CD4-positive, alpha-beta memory T cell (primary cell): ENCODE measurements around the gene FNBP1L. TPM values are rescaled to one million over a fixed set of nuclear protein-coding genes. Genes with fewer than 3 reads are reported as not detected.

ENCODE experiments used
- CTCF ChIA-PET: fragments of 350-600 bp; sonication (Branson Sonifier 250); formaldehyde crosslinking; loops from one replicate; lab custom pipeline; 2021; ENCODE audit warnings: inconsistent platforms; ENCODE audit not compliant: partially characterized antibody; lab: Charles Lee
- POLR2A ChIA-PET: fragments of 350-600 bp; sonication (Branson Sonifier 250); formaldehyde crosslinking; loops from one replicate; lab custom pipeline; 2021; ENCODE audit not compliant: partially characterized antibody; lab: Charles Lee
- DNase-seq, 5 donors: peaks; one replicate each; pipeline versions ENCODE4 v3.0.0 to v3.0.0-alpha.2; 2020 to 2022; ENCODE audit warnings: mixed read lengths in 1 of 5
- H3K27ac ChIP-seq: one replicate; pipeline ENCODE4 v1.7.0; 2013; ENCODE audit warnings: low read depth, low read length
- H3K27me3 ChIP-seq: 2 replicates; pipeline ENCODE4 v1.7.0; 2013; ENCODE audit warnings: mild to moderate bottlenecking, low read length, moderate library complexity; ENCODE audit not compliant: insufficient read depth
- H3K36me3 ChIP-seq: 2 replicates; pipeline ENCODE4 v1.7.0; 2013; ENCODE audit warnings: mild to moderate bottlenecking, low read length, moderate library complexity; ENCODE audit not compliant: insufficient read depth
- H3K4me1 ChIP-seq: 2 replicates; pipeline ENCODE4 v1.7.0; 2013; ENCODE audit warnings: mild to moderate bottlenecking, low read length, moderate library complexity; ENCODE audit not compliant: insufficient read depth
- H3K4me3 ChIP-seq, 2 donors: one replicate each; pipeline ENCODE4 v1.7.0; 2013; ENCODE audit warnings: low read length in 2 of 2, mild to moderate bottlenecking in 1 of 2
- H3K9me3 ChIP-seq, 2 donors: one replicate each; pipeline ENCODE4 v1.7.0; 2013; ENCODE audit warnings: low read length in 2 of 2, control low read depth in 1 of 2; ENCODE audit not compliant: control insufficient read depth in 1 of 2
- H3K27ac Mint-ChIP-seq, 7 donors: one replicate each; pipeline ENCODE4 v1.8.0; 2020 to 2021; ENCODE audit warnings: mixed read lengths in 7 of 7, mild to moderate bottlenecking in 6 of 7, inconsistent platforms in 3 of 7, moderate library complexity in 3 of 7
- H3K27me3 Mint-ChIP-seq, 2 donors: one replicate each; pipeline ENCODE4 v1.8.0; 2020 to 2021; ENCODE audit warnings: mixed read lengths in 2 of 2
- H3K36me3 Mint-ChIP-seq, 2 donors: one replicate each; pipeline ENCODE4 v1.8.0; 2020 to 2021; ENCODE audit warnings: mixed read lengths in 2 of 2, inconsistent platforms in 1 of 2, mild to moderate bottlenecking in 1 of 2
- H3K4me1 Mint-ChIP-seq, 4 donors: one replicate each; pipeline ENCODE4 v1.8.0; 2020 to 2021; ENCODE audit warnings: mixed read lengths in 4 of 4, mild to moderate bottlenecking in 1 of 4
- H3K4me3 Mint-ChIP-seq, 8 donors: one replicate each; pipeline ENCODE4 v1.8.0; 2020 to 2021; ENCODE audit warnings: mixed read lengths in 8 of 8, mild to moderate bottlenecking in 7 of 8, moderate library complexity in 6 of 8, inconsistent platforms in 3 of 8
- H3K9me3 Mint-ChIP-seq, 8 donors: one replicate each; pipeline ENCODE4 v1.8.0; 2020 to 2021; ENCODE audit warnings: mixed read lengths in 8 of 8, mild to moderate bottlenecking in 5 of 8, inconsistent platforms in 3 of 8, moderate library complexity in 1 of 8
- intact Hi-C: fragments of 100-400 bp; cut with micrococcal nuclease; formaldehyde crosslinking; loops from one replicate; pipeline ENCODE4 v1.15.1; 2023
- polyA plus RNA-seq, 2 donors: library from polyadenylated mRNA; unstranded; fragments of 300-500 nt; fragmentation: Illumina TruSeq; gene quantifications; one replicate each; pipeline ENCODE4 v1.2.3, GENCODE V29; 2021
- total RNA-seq, 2 experiments: library from RNA; stranded (reverse); gene quantifications; one replicate each; pipeline ENCODE4 v1.2.3, GENCODE V29; 2021

The FNBP1L gene
- total and polyA plus RNA-seq, 4 experiments from 2014 or later: 0.53 to 2.2 (median 1.6) TPM

- H3K27me3 ChIP-seq: no peaks in the 10 kb centered on the region
- Mint-ChIP-seq H3K36me3 (no peaks in the 10 kb centered on the region), H3K4me1 (peaks cover 0 to 5% (median 2%) of the 10 kb centered on the region in 4 donors), H3K4me3 (no peak overlapping the region), H3K27me3 (peaks cover 2 to 7% of the 10 kb centered on the region in 2 donors), H3K9me3 (no peaks in the 10 kb centered on the region), H3K27ac (no peak overlapping the region)
- H3K4me3 ChIP-seq: no peak overlapping the region
- intact Hi-C loops: loop anchor here (10.0 kb wide), 1 partner anchor 599 kb away; no protein-coding TSS in a partner anchor
- H3K9me3 ChIP-seq: no peaks in the 10 kb centered on the region
- POLR2A ChIA-PET: no interaction called here
- CTCF ChIA-PET: interaction anchor here (2.5 to 2.8 kb wide), 3 partner anchors 9 to 194 kb away, joined by 10 to 14 read pairs (median 12); no protein-coding TSS in a partner anchor
- no peak overlapping the region for H3K27ac ChIP-seq
- no peak for DNase-seq
- H3K36me3 ChIP-seq: no peaks in the 10 kb centered on the region
- H3K4me1 ChIP-seq: no peaks in the 10 kb centered on the region
Observed at GRCh38 chr1:93435443-93435842, 12.5 kb upstream of the FNBP1L start.

- Histone ChIP-seq H3K36me3 (no peaks in the 10 kb centered on the region), H3K27me3 (no peaks in the 10 kb centered on the region), H3K27ac (no peak overlapping the region), H3K4me1 (no peaks in the 10 kb centered on the region), H3K9me3 (no peaks in the 10 kb centered on the region), H3K4me3 (no peak overlapping the region)
- Mint-ChIP-seq H3K36me3 (no peaks in the 10 kb centered on the region), H3K9me3 (no peaks in the 10 kb centered on the region), H3K27me3 (peaks cover 2 to 7% of the 10 kb centered on the region in 2 donors), H3K27ac (no peak overlapping the region), H3K4me3 (no peak overlapping the region), H3K4me1 (peaks cover 0 to 5% (median 2%) of the 10 kb centered on the region in 4 donors)
- DNase-seq: no peak
- intact Hi-C loops: loop anchor here (10.0 kb wide), 1 partner anchor 598 kb away; no protein-coding TSS in a partner anchor
- ChIA-PET CTCF (interaction anchor here (1.2 to 2.8 kb wide), 7 partner anchors 9 to 412 kb away, joined by 4 to 14 read pairs (median 8); no protein-coding TSS in a partner anchor), POLR2A (no interaction called here)
Observed at GRCh38 chr1:93436496-93436895, 11.4 kb upstream of the FNBP1L start.

- Mint-ChIP-seq H3K36me3 (no peaks in the 10 kb centered on the region), H3K9me3 (no peaks in the 10 kb centered on the region)
Observed at GRCh38 chr1:93437976-93438605, 9.8 kb upstream of the FNBP1L start.

GRCh38 chr1:93438716-93439115, 9.2 kb upstream of the FNBP1L start:
- no peak overlapping the region for H3K4me3 ChIP-seq
- H3K4me1 Mint-ChIP-seq: peaks cover 0 to 7% (median 3%) of the 10 kb centered on the region in 4 donors
- H3K36me3 ChIP-seq: no peaks in the 10 kb centered on the region
- intact Hi-C loops: loop anchor here (1.0 to 10.0 kb wide), 7 partner anchors 134 to 596 kb away; partner anchors contain the start of gene GCLM
- no peak overlapping the region for H3K27ac Mint-ChIP-seq
- POLR2A ChIA-PET: no interaction called here
- H3K27ac ChIP-seq: no peak overlapping the region
- no peaks in the 10 kb centered on the region for H3K9me3 Mint-ChIP-seq
- no peaks in the 10 kb centered on the region for H3K9me3 ChIP-seq
- no peaks in the 10 kb centered on the region for H3K36me3 Mint-ChIP-seq
- peaks cover 4 to 7% of the 10 kb centered on the region in 2 donors for H3K27me3 Mint-ChIP-seq
- no peak overlapping the region for H3K4me3 Mint-ChIP-seq
- H3K27me3 ChIP-seq: no peaks in the 10 kb centered on the region
- H3K4me1 ChIP-seq: no peaks in the 10 kb centered on the region
- CTCF ChIA-PET: interaction anchor here (1.0 kb wide), 1 partner anchor 406 kb away, joined by 3 read pairs; no protein-coding TSS in a partner anchor
- no peak for DNase-seq

More at GRCh38 chr1:93437976-93438605, 9.8 kb upstream of the FNBP1L start:
- Histone ChIP-seq H3K27ac (no peak overlapping the region), H3K27me3 (no peaks in the 10 kb centered on the region), H3K9me3 (no peaks in the 10 kb centered on the region), H3K4me3 (no peak overlapping the region), H3K36me3 (no peaks in the 10 kb centered on the region), H3K4me1 (no peaks in the 10 kb centered on the region)
- Mint-ChIP-seq H3K27ac (no peak overlapping the region), H3K27me3 (peaks cover 4 to 7% of the 10 kb centered on the region in 2 donors), H3K4me3 (peak overlapping the region in 1 of 8 donors; percentile 15), H3K4me1 (peaks cover 0 to 7% (median 3%) of the 10 kb centered on the region in 4 donors)
- intact Hi-C loops: loop anchor here (1.0 to 10.0 kb wide), 7 partner anchors 134 to 597 kb away; partner anchors contain the start of gene GCLM
- POLR2A ChIA-PET: no interaction called here
- peak in 4 of 5 donors; percentile 33 to 44 (median 40) for DNase-seq
- CTCF ChIA-PET: interaction anchor here (1.0 to 2.8 kb wide), 8 partner anchors 8 to 410 kb away, joined by 3 to 14 read pairs (median 8); no protein-coding TSS in a partner anchor

GRCh38 chr1:93440272-93440671, 7.6 kb upstream of the FNBP1L start:
- ChIA-PET CTCF (interaction anchor here (1.0 kb wide), 1 partner anchor 374 kb away, joined by 3 read pairs; no protein-coding TSS in a partner anchor), POLR2A (interaction anchor here (1.2 kb wide), 1 partner anchor 8 kb away, joined by 3 read pairs; no protein-coding TSS in a partner anchor)
- intact Hi-C loops: loop anchor here (10.0 kb wide), 1 partner anchor 355 kb away; no protein-coding TSS in a partner anchor
- no peaks in the 10 kb centered on the region for H3K27me3 ChIP-seq
- H3K9me3 Mint-ChIP-seq: no peaks in the 10 kb centered on the region
- no peak overlapping the region for H3K4me3 ChIP-seq
- no peak overlapping the region for H3K4me3 Mint-ChIP-seq
- no peaks in the 10 kb centered on the region for H3K4me1 ChIP-seq
- DNase-seq: no peak
- H3K4me1 Mint-ChIP-seq: peaks cover 0 to 7% (median 3%) of the 10 kb centered on the region in 4 donors
- H3K36me3 ChIP-seq: no peaks in the 10 kb centered on the region
- no peaks in the 10 kb centered on the region for H3K9me3 ChIP-seq
- peaks cover 4 to 7% of the 10 kb centered on the region in 2 donors for H3K27me3 Mint-ChIP-seq
- no peak overlapping the region for H3K27ac Mint-ChIP-seq
- H3K27ac ChIP-seq: no peak overlapping the region
- H3K36me3 Mint-ChIP-seq: no peaks in the 10 kb centered on the region

- H3K9me3 Mint-ChIP-seq: no peaks in the 10 kb centered on the region
- Histone ChIP-seq H3K9me3 (no peaks in the 10 kb centered on the region), H3K36me3 (no peaks in the 10 kb centered on the region), H3K27me3 (no peaks in the 10 kb centered on the region), H3K4me3 (no peak overlapping the region), H3K4me1 (no peaks in the 10 kb centered on the region), H3K27ac (no peak overlapping the region)
- H3K4me1 Mint-ChIP-seq: peaks cover 0 to 7% (median 3%) of the 10 kb centered on the region in 4 donors
- intact Hi-C loops: loop anchor here (10.0 kb wide), 1 partner anchor 356 kb away; no protein-coding TSS in a partner anchor
- no peak overlapping the region for H3K4me3 Mint-ChIP-seq
- no peak for DNase-seq
- peaks cover 6 to 8% of the 10 kb centered on the region in 2 donors for H3K27me3 Mint-ChIP-seq
- H3K36me3 Mint-ChIP-seq: no peaks in the 10 kb centered on the region
- ChIA-PET CTCF (interaction anchor here (1.0 kb wide), 1 partner anchor 373 kb away, joined by 3 read pairs; no protein-coding TSS in a partner anchor), POLR2A (no interaction called here)
- H3K27ac Mint-ChIP-seq: no peak overlapping the region
Observed at GRCh38 chr1:93440706-93441105, 7.2 kb upstream of the FNBP1L start.

- H3K27ac ChIP-seq: no peak overlapping the region
- no peak for DNase-seq
- no peaks in the 10 kb centered on the region for H3K9me3 ChIP-seq
- H3K4me3 Mint-ChIP-seq: no peak overlapping the region
- no peaks in the 10 kb centered on the region for H3K27me3 ChIP-seq
- H3K4me3 ChIP-seq: no peak overlapping the region
- no peak overlapping the region for H3K27ac Mint-ChIP-seq
- intact Hi-C loops: loop anchor here (10.0 kb wide), 1 partner anchor 357 kb away; no protein-coding TSS in a partner anchor
- H3K4me1 ChIP-seq: no peaks in the 10 kb centered on the region
- no peaks in the 10 kb centered on the region for H3K36me3 ChIP-seq
- CTCF ChIA-PET: no interaction called here
- H3K36me3 Mint-ChIP-seq: no peaks in the 10 kb centered on the region
- peaks cover 0 to 2% (median 0%) of the 10 kb centered on the region in 8 donors for H3K9me3 Mint-ChIP-seq
- POLR2A ChIA-PET: no interaction called here
- H3K27me3 Mint-ChIP-seq: peaks cover 6 to 8% of the 10 kb centered on the region in 2 donors
- peaks cover 2 to 7% (median 3%) of the 10 kb centered on the region in 4 donors for H3K4me1 Mint-ChIP-seq
Observed at GRCh38 chr1:93441589-93441988, 6.3 kb upstream of the FNBP1L start.
